Mesenteric fat pad (tissue), 1 donor: ENCODE results near the gene MARK2. TPM values are rescaled to one million over a fixed set of nuclear protein-coding genes. Genes with fewer than 3 reads are reported as not detected.
"Not testable (repeated sequence)": the region's sequence is repeated elsewhere in the genome, so short reads cannot be mapped to it uniquely, and the experiment has no call there.

Experiments used
- DNase-seq: peaks from one replicate; pipeline ENCODE4 v3.0.0-alpha.2; 2020; ENCODE audit warnings: low spot score
- total RNA-seq: library from RNA; stranded (reverse); fragmentation: NEBNext Ultra II Directional; extraction: Animal tissue kit (Norgen Biotek cat#: 25700); gene quantifications from one replicate; pipeline ENCODE4 v1.2.1, GENCODE V29; 2021
- donor health status: DM: yes; HTN: yes; CAD: no.

Gene MARK2
- total RNA-seq, 1 donor from 2014 or later = 32.2 TPM

DNA sequence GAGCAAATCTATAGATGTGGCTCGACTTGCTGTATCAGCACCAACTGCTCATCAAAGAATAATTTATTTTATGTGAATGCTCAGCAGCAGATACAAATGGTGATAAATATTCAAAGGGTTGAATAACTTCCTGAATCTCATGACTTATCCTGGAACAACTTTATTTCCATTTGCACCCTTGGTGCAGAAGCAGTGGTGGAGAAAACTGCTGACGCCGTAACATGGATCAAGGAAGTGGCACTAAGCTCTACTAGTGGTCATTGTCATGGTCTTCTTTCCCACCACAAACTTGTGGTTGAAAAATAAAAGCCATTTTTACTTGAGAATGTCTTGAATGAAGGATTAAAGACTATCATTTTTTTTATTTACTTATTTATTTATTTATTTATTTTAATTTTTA lies 14.6 kb downstream of the MARK2 start:
- DNase-seq = no peak

DNA sequence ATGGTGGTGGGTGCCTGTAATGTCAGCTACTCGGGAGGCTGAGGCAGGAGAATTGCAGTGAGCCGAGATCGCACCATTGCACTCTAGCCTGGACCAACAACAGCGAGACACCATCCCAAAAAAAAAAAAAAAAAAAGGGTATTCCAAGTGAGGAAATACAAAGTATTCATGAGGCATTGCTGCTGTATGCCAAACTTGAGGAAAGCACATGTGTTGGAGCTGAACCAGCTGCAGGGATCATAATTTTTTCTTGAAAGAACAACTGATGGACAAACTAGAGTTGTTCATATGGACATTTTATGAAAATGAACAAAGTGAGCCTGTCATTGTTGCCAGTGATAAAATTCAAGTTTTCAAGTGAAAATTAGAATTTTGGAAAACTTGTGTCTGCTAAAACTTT lies 15.8 kb downstream of the MARK2 start:
- no peak for DNase-seq

DNA sequence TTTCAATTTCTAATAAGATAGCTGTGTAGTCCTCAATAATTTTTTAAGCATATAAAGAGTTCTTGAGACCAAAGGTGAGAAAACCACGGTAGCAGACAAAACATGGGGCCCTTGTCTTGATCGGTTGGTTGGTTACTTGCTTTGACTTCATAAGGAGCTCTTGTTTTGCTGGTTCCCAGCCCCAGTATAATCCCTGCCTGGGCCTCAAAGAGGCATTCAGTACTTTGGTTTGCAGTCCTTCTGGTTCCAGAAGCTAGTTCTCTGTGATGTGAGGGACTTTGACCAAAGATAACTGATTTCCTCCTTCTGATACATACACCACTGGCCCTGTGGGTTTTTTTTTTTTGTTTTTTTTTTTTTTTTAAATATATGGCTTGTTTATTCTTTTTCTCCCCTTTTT lies 17.1 kb downstream of the MARK2 start:
- no peak for DNase-seq

DNA sequence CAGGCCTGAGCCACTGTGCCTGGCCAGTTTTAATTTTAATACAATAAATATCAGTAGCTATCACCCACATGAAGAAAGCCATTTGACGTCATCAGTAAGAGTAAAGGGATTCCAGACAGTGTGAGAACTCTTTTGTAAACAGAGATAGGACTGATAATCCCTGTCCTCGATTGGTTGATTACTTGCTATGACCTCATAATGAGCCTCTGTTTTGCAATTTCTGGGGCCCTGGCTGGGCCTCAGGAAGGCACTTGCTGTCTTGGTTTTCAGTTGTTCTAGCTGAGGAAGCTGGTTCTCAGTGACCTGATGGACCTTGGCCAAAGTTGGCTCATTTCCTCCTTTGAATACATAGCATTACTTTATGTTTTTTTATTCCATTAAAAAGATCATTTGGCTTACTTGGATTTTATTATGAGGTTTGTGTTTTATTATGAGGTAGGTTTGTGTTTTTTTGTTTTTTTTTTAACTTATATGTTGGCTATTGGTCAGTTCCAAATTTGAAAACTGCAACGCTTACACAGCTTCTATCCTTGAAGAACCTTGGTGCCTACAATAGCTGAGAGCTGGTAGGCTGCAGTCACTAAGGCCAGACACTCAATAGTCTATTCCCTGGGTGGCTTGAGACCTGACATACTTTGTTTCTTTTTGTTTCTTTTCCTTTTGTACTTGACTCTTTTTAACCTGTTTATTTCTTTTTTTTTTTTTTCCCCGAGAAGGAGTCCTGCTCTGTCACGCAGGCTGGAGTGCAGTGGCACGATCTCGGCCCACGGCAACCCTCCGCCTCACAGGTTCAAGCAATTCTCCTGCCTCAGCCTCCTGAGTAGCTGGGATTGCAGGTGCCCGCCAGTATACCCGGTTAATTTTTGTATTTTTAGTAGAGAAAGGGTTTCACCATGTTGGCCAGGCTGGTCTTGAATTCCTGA lies 20.0 kb downstream of the MARK2 start:
- no peak for DNase-seq

DNA sequence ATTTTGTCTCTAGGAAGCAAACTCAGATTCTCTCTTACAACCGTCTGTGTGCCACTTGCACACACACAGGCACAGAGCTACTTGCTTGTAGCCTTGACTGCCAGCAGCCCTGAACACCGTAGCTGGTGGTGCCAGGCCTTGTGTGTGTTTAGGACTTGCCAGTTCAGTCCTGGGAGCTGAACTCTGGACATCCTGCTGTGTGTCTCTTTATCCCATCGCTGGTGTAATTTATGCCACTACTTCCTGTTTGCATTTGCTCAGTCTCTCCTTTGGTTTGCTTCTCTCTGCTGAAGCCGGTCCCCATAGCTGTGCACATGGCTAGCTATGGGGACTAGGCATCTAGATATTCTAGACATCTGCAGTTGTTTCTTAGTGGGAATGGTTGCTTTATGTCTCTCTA lies 24.0 kb downstream of the MARK2 start:
- no peak for DNase-seq

DNA sequence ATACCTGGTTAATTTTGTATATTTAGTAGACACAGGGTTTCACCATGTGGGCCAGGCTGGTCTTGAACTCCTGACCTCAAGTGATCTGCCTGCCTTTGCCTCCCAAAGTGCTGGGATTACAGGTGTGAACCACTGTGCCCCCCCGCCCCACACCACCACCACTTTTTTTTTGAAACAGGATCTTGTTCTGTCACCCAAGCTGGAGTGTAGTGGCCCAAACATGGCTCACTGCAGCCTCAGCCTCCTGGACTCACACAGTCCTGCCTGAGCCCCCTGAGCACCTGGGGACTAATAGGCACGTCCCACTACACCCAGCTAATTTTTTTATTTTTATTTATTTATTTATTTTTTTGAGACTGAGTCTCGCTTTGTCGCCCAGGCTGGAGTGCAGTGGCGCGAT lies 24.7 kb downstream of the MARK2 start:
- DNase-seq = not testable (repeated sequence)

DNA sequence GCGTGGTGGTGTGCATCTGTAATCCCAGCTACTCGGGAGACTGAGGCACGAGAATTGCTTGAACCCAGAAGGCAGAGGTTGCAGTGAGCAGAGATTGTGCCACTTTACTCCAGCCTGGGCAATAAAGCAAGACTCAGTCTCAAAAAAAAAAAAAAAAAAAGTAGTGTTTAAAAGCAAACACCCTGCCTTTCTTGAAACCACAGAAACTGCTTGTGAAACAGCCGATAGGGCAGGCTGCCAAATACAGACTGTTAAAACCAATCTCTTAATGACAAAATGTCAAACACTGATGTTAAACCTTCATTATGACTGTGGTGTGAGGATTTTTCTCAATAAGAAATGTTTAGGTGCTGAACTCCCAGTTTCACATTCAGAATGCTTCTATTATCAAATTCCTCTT lies 27.3 kb downstream of the MARK2 start:
- DNase-seq = no peak

DNA sequence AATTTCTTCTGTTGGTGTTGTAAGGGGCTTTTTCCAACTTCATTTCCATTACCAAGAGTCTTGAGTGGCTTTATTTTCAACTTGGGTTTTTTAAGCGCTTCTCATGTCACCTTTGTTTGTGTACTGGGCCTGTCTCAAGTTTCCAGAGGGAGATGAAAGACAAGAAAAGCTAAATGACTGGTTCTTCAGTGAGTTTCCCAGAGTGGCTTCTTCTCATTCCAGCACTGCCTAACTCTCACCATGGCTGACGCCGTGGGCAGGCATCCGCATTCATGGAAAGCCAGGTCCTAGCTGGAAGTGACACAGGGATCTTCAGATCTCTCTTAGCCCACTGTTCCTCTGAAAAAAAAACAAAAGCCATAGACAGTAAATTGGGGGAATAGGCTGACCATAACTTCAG lies 28.6 kb downstream of the MARK2 start:
- no peak for DNase-seq

DNA sequence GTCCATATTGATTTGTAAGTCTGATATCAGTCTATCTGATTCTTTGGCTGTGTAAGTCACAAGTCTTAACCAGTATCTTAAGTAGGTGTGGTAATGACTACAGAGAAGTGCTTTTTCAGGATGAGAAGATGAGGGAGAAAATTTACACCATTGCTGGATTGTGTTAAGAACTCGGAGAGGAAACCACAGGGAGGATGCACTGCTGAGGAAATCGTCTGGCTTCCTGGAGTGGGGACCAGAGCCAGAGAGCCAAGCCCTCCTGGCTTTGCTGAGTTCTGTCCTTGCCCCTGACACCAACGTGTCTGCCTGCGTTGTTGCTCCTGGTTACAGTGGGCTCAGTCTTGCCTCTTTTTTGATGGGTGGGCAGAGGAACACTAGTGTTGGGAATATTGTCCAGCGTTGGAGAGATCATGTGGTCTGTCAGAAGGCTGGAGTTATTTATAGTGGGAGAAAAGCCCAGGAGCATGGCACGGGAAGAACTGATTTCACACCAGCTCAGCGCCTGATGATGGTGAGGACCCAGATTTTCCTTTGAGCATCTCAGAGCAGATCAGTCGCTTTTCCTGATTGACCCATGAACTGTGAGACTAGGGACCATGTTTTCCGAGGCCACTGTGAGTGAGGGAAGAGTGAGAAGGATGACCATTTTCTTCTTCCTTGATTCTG lies 29.6 kb downstream of the MARK2 start:
- no peak for DNase-seq

DNA sequence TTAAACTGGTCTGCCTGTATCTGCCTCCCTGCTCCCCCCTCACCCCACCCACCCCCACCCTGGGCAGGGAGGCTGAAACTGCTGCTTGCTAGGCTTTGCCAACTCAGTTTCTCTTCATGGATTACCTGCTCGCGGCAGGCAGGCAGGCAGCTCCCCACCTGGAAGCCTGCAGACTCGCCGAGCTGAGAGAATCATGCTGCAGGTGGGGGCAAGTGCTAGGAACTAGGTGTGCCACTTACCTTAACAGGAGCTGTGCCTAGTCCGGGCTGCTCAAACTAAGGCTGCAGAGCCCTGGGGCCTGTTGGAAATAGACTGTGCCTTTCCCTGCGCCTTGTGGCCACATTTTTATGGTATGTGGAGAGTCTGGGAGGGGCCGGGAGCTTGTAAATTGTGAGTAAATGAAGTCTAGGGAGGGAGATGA lies 30.3 kb downstream of the MARK2 start:
- no peak for DNase-seq

DNA sequence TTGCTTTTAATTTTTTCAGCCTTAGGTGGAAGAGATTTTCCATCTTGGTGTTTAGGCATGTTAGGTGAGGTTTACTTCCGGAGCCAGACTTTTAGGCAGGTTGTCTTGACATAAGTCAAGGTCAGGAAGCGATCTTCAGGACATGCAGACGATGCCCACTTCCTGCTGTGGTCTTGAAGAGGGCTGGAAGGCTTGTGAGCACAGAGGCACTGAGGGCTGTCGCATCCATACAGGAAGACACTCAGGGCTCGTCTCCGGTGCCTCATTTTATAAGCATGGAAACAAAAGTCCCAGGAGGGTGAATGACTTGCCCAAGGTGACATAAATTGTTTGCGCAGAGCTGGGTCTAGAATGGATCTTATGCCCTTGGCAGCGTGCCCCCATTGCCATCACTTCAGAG lies 30.8 kb downstream of the MARK2 start:
- DNase-seq = no peak

DNA sequence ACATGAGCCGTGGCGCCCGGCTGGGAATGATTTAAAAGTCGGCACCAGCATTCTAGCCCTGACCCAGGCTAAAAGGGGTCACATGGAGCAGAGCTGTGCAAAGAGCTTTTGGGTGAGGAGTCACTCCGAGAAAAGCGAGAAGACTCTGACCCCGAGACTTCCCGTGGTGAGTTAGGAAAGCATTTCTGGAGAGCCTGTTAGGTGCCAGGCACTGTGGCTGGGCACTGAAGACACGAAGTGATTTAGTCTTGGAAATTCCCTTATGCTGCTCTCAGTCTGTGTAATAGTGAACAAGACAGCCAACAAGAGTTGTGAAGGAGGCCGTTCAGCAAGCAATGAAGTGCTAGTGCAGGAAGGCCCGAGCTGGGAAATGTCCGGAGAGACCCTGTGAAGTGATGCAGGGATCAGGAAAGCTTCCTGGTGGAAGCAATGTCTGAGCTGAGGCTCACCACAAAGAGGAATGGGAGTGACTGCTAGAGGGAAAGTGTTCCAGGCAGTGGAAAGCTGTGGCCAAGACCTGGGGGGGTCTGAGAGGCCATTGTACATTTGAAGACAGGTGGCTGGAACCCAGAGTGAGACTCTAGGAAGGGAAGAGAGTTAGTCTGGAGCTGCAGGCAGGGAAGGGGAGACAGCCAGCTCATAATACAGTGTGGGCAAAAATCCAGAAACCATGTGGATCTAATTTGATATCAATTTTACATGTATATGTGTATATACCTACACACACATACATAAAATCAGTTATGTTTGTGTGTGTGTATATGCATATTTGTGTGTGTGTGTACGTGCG lies 31.6 kb downstream of the MARK2 start:
- DNase-seq = no peak

DNA sequence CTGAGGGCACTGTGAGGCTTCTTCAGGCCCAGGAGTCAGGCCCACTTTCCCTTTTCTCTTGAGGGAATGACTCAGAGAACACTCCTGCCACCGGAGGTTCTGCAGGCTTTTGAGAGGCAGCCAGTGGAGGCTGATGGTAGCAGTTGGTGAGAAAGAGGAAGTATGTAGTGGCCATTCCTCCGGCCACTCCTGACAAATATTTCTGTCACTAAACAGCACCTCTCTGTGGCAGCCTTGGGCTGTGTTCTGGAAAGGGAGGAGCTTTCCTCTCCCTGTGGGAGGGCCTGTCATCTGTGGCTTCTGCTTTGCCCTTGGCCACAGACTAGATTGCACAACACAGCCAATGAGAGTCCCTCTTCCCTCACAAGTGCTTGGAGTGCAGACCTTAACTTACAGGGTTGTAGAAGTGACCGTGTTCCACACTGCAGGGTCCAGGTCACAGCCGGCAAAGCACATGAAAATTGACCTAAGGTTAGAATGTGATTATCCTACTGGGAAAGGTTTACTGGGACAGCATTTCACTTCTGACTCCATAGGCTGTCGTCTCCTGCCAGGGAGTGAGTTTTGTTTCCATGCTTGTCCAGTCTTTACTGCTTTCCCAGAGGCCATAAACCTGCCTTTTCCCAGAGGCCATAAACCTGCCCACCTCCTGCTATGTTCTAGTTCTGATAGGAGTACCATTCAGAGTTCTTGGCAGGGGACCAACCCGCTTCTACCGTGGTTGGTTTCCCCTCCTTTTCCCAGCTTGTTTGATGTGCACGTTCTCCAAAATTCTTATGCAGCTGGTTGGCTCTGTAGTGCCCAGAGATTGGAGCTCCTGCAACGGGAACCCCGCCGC lies 33.3 kb downstream of the MARK2 start:
- DNase-seq = no peak

DNA sequence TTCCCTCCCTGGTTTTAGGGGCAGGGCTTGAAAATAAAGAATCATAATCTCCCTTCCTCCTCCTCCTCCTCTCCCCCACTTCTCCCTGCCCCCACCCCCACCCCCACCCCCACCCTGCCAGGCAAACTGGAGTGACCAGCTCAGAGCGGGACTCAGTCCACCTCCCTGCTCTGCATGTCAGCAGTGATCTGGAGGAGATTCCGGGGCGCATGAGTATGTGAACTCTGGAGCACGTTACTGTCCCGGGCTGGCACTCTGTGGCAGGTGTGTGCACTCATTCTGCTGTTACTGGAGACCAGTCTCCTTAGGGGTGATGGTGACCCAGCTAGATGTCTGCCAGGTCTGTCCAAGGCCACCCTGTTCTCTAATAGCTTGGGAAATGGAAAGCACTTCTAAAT lies 33.9 kb downstream of the MARK2 start:
- no peak for DNase-seq

DNA sequence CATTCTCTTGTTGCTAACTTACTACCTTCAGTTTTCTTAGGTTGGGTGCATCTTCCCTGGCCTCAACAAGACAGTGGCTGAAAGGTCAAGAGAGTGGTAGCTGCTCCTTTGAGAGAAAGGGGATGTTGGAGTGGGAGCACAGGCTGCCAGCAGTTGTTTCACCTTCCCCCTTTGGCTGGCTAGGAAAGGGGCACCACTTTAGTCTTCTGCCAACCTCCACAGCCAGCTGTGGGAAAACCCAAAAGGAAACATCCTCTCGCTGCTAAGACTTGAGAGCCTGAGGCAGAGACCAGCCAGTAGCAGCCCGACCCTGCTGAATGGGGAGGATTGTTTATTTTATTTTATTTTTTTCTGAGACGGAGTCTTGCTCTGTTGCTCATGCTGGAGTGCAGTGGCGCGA lies 34.4 kb downstream of the MARK2 start:
- no peak for DNase-seq

DNA sequence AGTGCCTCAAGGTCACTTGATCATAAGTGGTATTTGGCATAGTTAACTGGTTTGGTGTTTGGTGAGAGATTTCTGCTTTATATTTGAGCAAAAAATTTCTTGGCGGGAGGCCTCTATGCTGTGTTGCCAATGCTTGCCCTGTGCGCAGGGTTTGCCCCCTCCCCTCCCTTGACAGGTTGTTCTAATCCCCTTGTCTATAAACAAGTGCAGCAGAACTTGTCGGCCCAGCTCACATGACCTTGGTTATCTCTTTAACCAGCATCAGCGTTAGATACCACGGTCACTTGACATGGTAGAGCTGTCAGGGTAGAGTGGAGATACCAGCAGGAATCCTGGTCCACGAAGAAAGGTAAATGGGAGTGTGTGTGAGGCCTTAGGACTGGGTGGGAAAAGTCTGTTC lies 35.6 kb downstream of the MARK2 start:
- DNase-seq = no peak

DNA sequence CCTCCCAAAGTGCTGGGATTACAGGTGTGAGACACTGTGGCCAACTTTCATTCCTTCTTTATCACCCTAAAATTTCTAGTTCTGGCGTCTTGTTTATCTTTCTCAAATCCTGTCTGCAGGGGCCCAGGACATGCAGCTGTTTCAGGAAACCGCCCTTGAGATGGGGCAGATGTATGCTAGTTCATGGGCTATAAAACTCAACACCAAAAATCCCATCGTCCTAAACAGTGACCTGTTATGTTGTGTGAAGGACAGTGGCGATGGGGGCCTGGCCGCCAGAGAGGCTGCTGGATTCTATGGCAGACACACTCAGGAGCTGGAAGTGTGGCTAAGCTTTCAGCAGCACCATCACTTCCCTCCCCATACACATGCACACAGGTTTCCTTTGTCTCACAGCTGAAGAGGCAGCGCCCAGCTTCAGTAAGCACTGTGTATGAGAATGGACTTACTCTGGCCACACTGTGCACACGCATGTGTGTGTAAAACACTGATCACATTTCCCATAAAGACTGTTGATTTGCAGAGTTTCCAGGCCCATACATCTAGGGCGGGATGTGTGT lies 36.7 kb downstream of the MARK2 start:
- no peak for DNase-seq

DNA sequence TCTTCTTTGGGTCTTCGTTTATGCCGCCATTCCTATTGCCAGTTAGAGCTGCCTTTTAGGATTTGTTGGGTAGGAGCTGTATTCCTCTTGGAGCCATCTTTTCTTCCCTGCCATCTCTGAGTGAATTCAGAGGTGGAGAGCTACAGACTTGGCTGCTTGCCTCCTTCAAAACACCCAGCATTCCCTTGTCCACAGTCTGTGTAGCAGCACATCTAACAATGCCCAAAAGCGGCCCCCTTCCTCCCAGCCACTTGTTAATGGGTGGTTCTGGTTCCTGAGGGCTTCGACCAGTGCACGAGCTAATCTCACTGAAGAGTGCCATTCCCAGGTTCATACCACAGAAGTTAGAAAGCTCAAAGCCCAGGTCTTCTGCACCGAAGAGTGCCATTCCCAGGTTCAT lies 37.7 kb downstream of the MARK2 start:
- DNase-seq = no peak

DNA sequence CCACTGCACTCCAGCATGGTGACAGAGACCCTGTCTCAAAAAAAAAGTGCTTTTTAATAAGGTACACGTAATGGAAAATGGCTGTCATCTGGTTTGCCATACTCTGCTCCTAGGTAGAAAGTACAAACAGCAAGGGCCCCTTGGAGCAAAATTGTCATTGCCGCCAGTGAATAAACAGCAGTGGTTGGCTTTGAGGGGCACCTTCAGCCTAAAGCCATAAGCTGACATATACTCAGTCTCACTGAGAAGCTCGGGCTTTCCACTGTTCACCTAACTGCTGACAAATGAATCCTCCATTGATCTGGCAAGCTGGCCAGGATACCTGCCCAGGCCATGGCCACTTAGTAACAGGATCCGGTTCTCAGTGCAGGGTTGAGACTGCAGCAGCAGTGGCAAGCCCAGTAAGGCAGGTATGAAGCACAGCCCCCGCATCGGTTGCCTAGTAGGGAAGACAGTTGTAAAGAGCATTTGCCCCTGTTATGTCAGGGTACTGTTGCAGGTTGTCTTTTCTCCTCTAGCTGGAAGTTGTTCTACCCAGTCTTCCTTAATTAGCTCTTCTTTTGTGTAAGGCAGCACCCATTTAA lies 38.8 kb downstream of the MARK2 start:
- no peak for DNase-seq
